ENCODE results near the gene HSPA12B. TPM values are rescaled to one million over a fixed set of nuclear protein-coding genes. Genes with fewer than 3 reads are reported as not detected.

Gene HSPA12B
- polyA plus RNA-seq, 1 experiment: 0.02 TPM

GRCh38 chr20:3781153-3781910 lies 48.8 kb downstream of the HSPA12B start, which contains the start of gene SPEF1:
Gene SPEF1 (minus strand): TSS chr20:3781448. CDS start chr20:3781287, 161 bp downstream.
- H3K36me3 ChIP-seq (ENCODE audit: control insufficient read depth, insufficient read depth, low read length): peaks cover 4% of the 10 kb centered on the region; the same call in 1 of the 2 replicates
- peak within 1 kb of the TSS; percentile 43 for H3K4me3 ChIP-seq (ENCODE audit: low read depth, low read length)
- CTCF ChIA-PET: interaction anchor here (0.7 to 12.0 kb wide), 19 partner anchors 10 to 218 kb away, joined by 3 to 248 read pairs (median 4); partner anchors contain the start of genes ADISSP, AP5S1 and CDC25B
- peak; percentile 86 for DNase-seq (ENCODE audit: low read depth)
- POLR2A ChIA-PET: interaction anchor here (0.6 to 1.1 kb wide), 4 partner anchors 13 to 260 kb away, joined by 3 to 7 read pairs (median 4); partner anchors contain the start of genes ADISSP and AP5S1
- H3K27me3 ChIP-seq (ENCODE audit: control insufficient read depth, insufficient read depth, low read length): no peaks in the 10 kb centered on the region
- TF ChIP-seq, protein P1, sequence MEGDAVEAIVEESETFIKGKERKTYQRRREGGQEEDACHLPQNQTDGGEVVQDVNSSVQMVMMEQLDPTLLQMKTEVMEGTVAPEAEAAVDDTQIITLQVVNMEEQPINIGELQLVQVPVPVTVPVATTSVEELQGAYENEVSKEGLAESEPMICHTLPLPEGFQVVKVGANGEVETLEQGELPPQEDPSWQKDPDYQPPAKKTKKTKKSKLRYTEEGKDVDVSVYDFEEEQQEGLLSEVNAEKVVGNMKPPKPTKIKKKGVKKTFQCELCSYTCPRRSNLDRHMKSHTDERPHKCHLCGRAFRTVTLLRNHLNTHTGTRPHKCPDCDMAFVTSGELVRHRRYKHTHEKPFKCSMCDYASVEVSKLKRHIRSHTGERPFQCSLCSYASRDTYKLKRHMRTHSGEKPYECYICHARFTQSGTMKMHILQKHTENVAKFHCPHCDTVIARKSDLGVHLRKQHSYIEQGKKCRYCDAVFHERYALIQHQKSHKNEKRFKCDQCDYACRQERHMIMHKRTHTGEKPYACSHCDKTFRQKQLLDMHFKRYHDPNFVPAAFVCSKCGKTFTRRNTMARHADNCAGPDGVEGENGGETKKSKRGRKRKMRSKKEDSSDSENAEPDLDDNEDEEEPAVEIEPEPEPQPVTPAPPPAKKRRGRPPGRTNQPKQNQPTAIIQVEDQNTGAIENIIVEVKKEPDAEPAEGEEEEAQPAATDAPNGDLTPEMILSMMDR (IDR thresholded peaks at IDR 0.05; ENCODE audit: insufficient read depth, low read depth, low read length): peak; percentile 60

DNA sequence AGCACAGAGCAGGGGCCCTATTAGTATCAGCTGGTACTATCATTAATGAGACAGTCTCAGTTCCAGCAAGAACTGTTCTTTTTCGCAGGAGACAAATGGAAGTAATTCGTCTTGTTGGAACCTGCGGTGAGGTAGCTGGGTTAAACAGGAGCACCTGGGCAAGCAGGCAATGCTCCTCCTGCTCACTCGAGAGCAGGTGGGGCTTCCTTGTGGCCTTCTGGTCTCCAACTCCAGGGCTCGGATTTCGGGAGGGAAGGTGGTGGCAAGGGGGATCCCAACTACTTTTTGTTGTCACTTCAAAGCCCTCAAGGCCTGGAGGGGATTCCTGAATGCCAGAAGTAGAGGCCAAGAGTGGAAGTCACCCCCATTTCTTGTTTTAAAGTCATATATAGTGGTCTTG lies 50.1 kb downstream of the HSPA12B start:
- no peak for DNase-seq (ENCODE audit: low read depth)
- H3K27me3 ChIP-seq (ENCODE audit: control insufficient read depth, insufficient read depth, low read length): no peaks in the 10 kb centered on the region
- POLR2A ChIA-PET: no interaction called here
- peaks cover 4% of the 10 kb centered on the region; the same call in 1 of the 2 replicates for H3K36me3 ChIP-seq (ENCODE audit: control insufficient read depth, insufficient read depth, low read length)
- CTCF ChIA-PET: interaction anchor here (0.6 to 12.0 kb wide), 5 partner anchors 14 to 219 kb away, joined by 5 to 248 read pairs (median 14); partner anchors contain the start of genes ADISSP and AP5S1
- H3K4me3 ChIP-seq (ENCODE audit: low read depth, low read length): no peak overlapping the region
- TF ChIP-seq, protein P1 (IDR thresholded peaks at IDR 0.05; ENCODE audit: insufficient read depth, low read depth, low read length): no peak

- DNase-seq (ENCODE audit: low read depth): no peak
- H3K27me3 ChIP-seq (ENCODE audit: control insufficient read depth, insufficient read depth, low read length): no peaks in the 10 kb centered on the region
- ChIA-PET POLR2A (no interaction called here), CTCF (interaction anchor here (0.6 to 12.0 kb wide), 6 partner anchors 14 to 220 kb away, joined by 3 to 248 read pairs (median 5); partner anchors contain the start of gene AP5S1)
- H3K36me3 ChIP-seq (ENCODE audit: control insufficient read depth, insufficient read depth, low read length): peaks cover 4% of the 10 kb centered on the region; the same call in 1 of the 2 replicates
- no peak overlapping the region for H3K4me3 ChIP-seq (ENCODE audit: low read depth, low read length)
- TF ChIP-seq, protein P1 (IDR thresholded peaks at IDR 0.05; ENCODE audit: insufficient read depth, low read depth, low read length): no peak
Observed at GRCh38 chr20:3783068-3783489, 50.6 kb downstream of the HSPA12B start.

- DNase-seq (ENCODE audit: low read depth): no peak
- TF ChIP-seq, protein P1 (IDR thresholded peaks at IDR 0.05; ENCODE audit: insufficient read depth, low read depth, low read length): no peak
- CTCF ChIA-PET: interaction anchor here (0.9 to 12.0 kb wide), 5 partner anchors 15 to 106 kb away, joined by 3 to 248 read pairs (median 5); partner anchors contain the start of genes ADISSP and AP5S1
- no peaks in the 10 kb centered on the region for H3K27me3 ChIP-seq (ENCODE audit: control insufficient read depth, insufficient read depth, low read length)
- POLR2A ChIA-PET: no interaction called here
- H3K36me3 ChIP-seq (ENCODE audit: control insufficient read depth, insufficient read depth, low read length): peaks cover 4% of the 10 kb centered on the region; the same call in 1 of the 2 replicates
- H3K4me3 ChIP-seq (ENCODE audit: low read depth, low read length): no peak overlapping the region
Observed at GRCh38 chr20:3783511-3784195, 51.2 kb downstream of the HSPA12B start.
